IMR-90 (cell line): ENCODE measurements around the gene FARS2. TPM values are rescaled to one million over a fixed set of nuclear protein-coding genes. Genes with fewer than 3 reads are reported as not detected.

Source experiments
- ATAC-seq: fragments of 200-7000 bp; cut with Tn5 transposase; 2 replicates; pipeline ENCODE4 v1.9.1; 2020; ENCODE audit warnings: low read depth, mild to moderate bottlenecking, moderate library complexity
- BruUV-seq: library from RNA; stranded (reverse); fragments of 400-500 nt; replicated peaks from 2 replicates; lab custom pipeline; 2021; lab: Mats Ljungman, UMichigan
- CTCF ChIA-PET: fragments of 300-600 bp; formaldehyde crosslinking; extraction: SDS; loops from one replicate; lab custom pipeline; 2021; ENCODE audit warnings: antibody characterized with exemption; lab: Yijun Ruan, JAX
- POLR2A ChIA-PET: fragments of 300-600 bp; sonication (Branson Sonifier 250); formaldehyde crosslinking; loops from one replicate; lab custom pipeline; 2022; ENCODE audit warnings: antibody characterized with exemption; ENCODE audit not compliant: unreplicated experiment; lab: Charles Lee
- DNase-seq: peaks from one replicate; pipeline ENCODE4 v3.0.0; 2013
- H2AFZ ChIP-seq: replicated peaks from 2 replicates; pipeline ENCODE3; 2013; ENCODE audit warnings: low read length, mild to moderate bottlenecking; ENCODE audit not compliant: poor library complexity
- H2AK5ac ChIP-seq: 2 replicates; pipeline ENCODE4 v1.6.1; 2013; ENCODE audit warnings: low read depth, low read length, inconsistent platforms
- H2AK9ac ChIP-seq: replicated peaks from 2 replicates; pipeline ENCODE3; 2013; ENCODE audit warnings: mild to moderate bottlenecking, low read depth, low read length, moderate library complexity; ENCODE audit not compliant: poor library complexity
- H2BK120ac ChIP-seq: 2 replicates; pipeline ENCODE4 v1.6.1; 2013; ENCODE audit warnings: low read depth, low read length, inconsistent platforms
- H2BK15ac ChIP-seq: 3 replicates; pipeline ENCODE4 v1.6.1; 2013; ENCODE audit warnings: low read depth, low read length, inconsistent platforms
- H2BK20ac ChIP-seq: 2 replicates; pipeline ENCODE4 v1.6.1; 2013; ENCODE audit warnings: low read depth, mild to moderate bottlenecking, inconsistent platforms, low read length, moderate library complexity
- H2BK5ac ChIP-seq: 2 replicates; pipeline ENCODE4 v1.6.1; 2013; ENCODE audit warnings: mild to moderate bottlenecking, low read depth, low read length, inconsistent platforms; ENCODE audit not compliant: poor library complexity, severe bottlenecking
- H3K14ac ChIP-seq: replicated peaks from 2 replicates; pipeline ENCODE4 v1.6.1; 2013; ENCODE audit warnings: low read depth, low read length, inconsistent platforms
- H3K18ac ChIP-seq: 2 replicates; pipeline ENCODE4 v1.6.1; 2013; ENCODE audit warnings: low read depth, low read length, control low read depth
- H3K23ac ChIP-seq: 2 replicates; pipeline ENCODE4 v1.6.1; 2013; ENCODE audit warnings: low read depth, low read length, inconsistent platforms
- H3K27ac ChIP-seq: 2 replicates; pipeline ENCODE4 v1.5.1; 2013; ENCODE audit warnings: mild to moderate bottlenecking, control low read depth, low read length; ENCODE audit not compliant: insufficient read depth
- H3K27me3 ChIP-seq: 2 replicates; pipeline ENCODE4 v1.6.1; 2013; ENCODE audit warnings: low read length; ENCODE audit not compliant: control insufficient read depth, insufficient read depth
- H3K36me3 ChIP-seq: 2 replicates; pipeline ENCODE4 v1.6.1; 2013; ENCODE audit warnings: low read length, mixed read lengths; ENCODE audit not compliant: control insufficient read depth, insufficient read depth
- H3K4ac ChIP-seq: 2 replicates; pipeline ENCODE4 v1.6.1; 2013; ENCODE audit warnings: low read depth, low read length, inconsistent platforms
- H3K4me1 ChIP-seq: 2 replicates; pipeline ENCODE4 v1.6.1; 2013; ENCODE audit warnings: low read length, mixed read lengths; ENCODE audit not compliant: control insufficient read depth, insufficient read depth
- H3K4me2 ChIP-seq: 2 replicates; pipeline ENCODE4 v1.6.1; 2013; ENCODE audit warnings: low read depth, mild to moderate bottlenecking, control low read depth, low read length, moderate library complexity
- H3K4me3 ChIP-seq: 2 replicates; pipeline ENCODE4 v1.5.1; 2013; ENCODE audit warnings: low read depth, mild to moderate bottlenecking, control low read depth, low read length, moderate library complexity; ENCODE audit not compliant: insufficient read depth
- H3K56ac ChIP-seq: 2 replicates; pipeline ENCODE4 v1.6.1; 2013; ENCODE audit warnings: low read length, inconsistent platforms; ENCODE audit not compliant: insufficient read depth; ENCODE audit errors: extremely low read depth
- H3K79me1 ChIP-seq, 2 experiments: 2 replicates each; pipeline ENCODE4 v1.6.1; 2013; ENCODE audit warnings: low read length in 2 of 2, inconsistent platforms in 1 of 2, low read depth in 1 of 2
- H3K9ac ChIP-seq: 2 replicates; pipeline ENCODE4 v1.6.1; 2013; ENCODE audit warnings: low read depth, low read length, control low read depth
- H3K9me1 ChIP-seq: 2 replicates; pipeline ENCODE4 v1.6.1; 2013; ENCODE audit warnings: low read length, inconsistent platforms; ENCODE audit not compliant: insufficient read depth
- H3K9me3 ChIP-seq: 2 replicates; pipeline ENCODE4 v1.6.1; 2013; ENCODE audit warnings: low read length; ENCODE audit not compliant: control insufficient read depth, insufficient read depth
- H4K20me1 ChIP-seq: 2 replicates; pipeline ENCODE4 v1.6.1; 2013; ENCODE audit warnings: low read length, inconsistent platforms; ENCODE audit not compliant: insufficient read depth
- H4K5ac ChIP-seq: 2 replicates; pipeline ENCODE4 v1.6.1; 2013; ENCODE audit warnings: mild to moderate bottlenecking, low read depth, low read length, control low read depth
- H4K8ac ChIP-seq, 2 experiments: 2 replicates each; pipeline ENCODE4 v1.6.1; 2013; ENCODE audit warnings: low read depth in 2 of 2, low read length in 2 of 2, control low read depth in 1 of 2, inconsistent platforms in 1 of 2
- H4K91ac ChIP-seq: 2 replicates; pipeline ENCODE4 v1.6.1; 2013; ENCODE audit warnings: low read depth, low read length, inconsistent platforms; ENCODE audit not compliant: insufficient read depth
- BHLHE40 ChIP-seq: fragments of 150-350 bp; IDR thresholded peaks from 2 replicates; pipeline ENCODE4 v1.6.1; 2016; ENCODE audit warnings: mild to moderate bottlenecking, low read depth, low read length
- CEBPB ChIP-seq: IDR thresholded peaks from 2 replicates; pipeline ENCODE4 v1.6.1; 2012; ENCODE audit warnings: low read depth, low read length, improper control_type of control experiment
- CHD1 ChIP-seq: IDR thresholded peaks from 2 replicates; pipeline ENCODE4 v1.6.1; 2012; ENCODE audit warnings: low read depth, low read length, improper control_type of control experiment
- FOS ChIP-seq: fragments of 150-350 bp; IDR thresholded peaks from 2 replicates; pipeline ENCODE4 v1.6.1; 2016; ENCODE audit warnings: low read depth, low read length
- MAFK ChIP-seq: IDR thresholded peaks from 2 replicates; pipeline ENCODE4 v1.6.1; 2012; ENCODE audit warnings: low read depth, low read length, improper control_type of control experiment
- MAZ ChIP-seq: IDR thresholded peaks from 2 replicates; pipeline ENCODE4 v1.6.1; 2012; ENCODE audit warnings: low read depth, mild to moderate bottlenecking, low read length, improper control_type of control experiment, moderate library complexity, borderline replicate concordance
- NFE2L2 ChIP-seq: fragments of 150-350 bp; IDR thresholded peaks from 2 replicates; pipeline ENCODE4 v1.6.1; 2016; ENCODE audit warnings: low read depth, mild to moderate bottlenecking, low read length
- POLR2A ChIP-seq: IDR thresholded peaks from 2 replicates; pipeline ENCODE4 v1.6.1; 2012; ENCODE audit warnings: mild to moderate bottlenecking, low read depth, low read length
- RAD21 ChIP-seq: IDR thresholded peaks from 2 replicates; pipeline ENCODE4 v1.6.1; 2012; ENCODE audit warnings: low read length, improper control_type of control experiment
- RCOR1 ChIP-seq: IDR thresholded peaks from 2 replicates; pipeline ENCODE4 v1.6.1; 2012; ENCODE audit warnings: mild to moderate bottlenecking, low read length, improper control_type of control experiment; ENCODE audit not compliant: insufficient replicate concordance
- RFX5 ChIP-seq: IDR thresholded peaks from 2 replicates; pipeline ENCODE4 v1.8.0; 2012; ENCODE audit warnings: low read depth, mild to moderate bottlenecking, low read length, moderate library complexity
- SMC3 ChIP-seq: fragments of 150-350 bp; IDR thresholded peaks from 2 replicates; pipeline ENCODE4 v1.6.1; 2016; ENCODE audit warnings: low read depth, mild to moderate bottlenecking, antibody characterized with exemption, low read length, moderate library complexity
- WGBS, 2 experiments: methylation state at CpG; one replicate each; pipeline versions ENCODE4 v1.1.5 to v1.1.7; 2013; ENCODE audit warnings: missing lambda C conversion rate in 2 of 2; ENCODE audit not compliant: insufficient read length in 1 of 2; ENCODE audit errors: extremely low coverage in 2 of 2; 5-methylcytosine and 5-hydroxymethylcytosine counted together
- dilution Hi-C: fragments of 300-500 bp; cut with HindIII; formaldehyde crosslinking; loops from one replicate; pipeline ENCODE4 v1.14.3; 2018; ENCODE audit warnings: low sequenced_read_pairs; ENCODE audit not compliant: unreplicated experiment
- in situ Hi-C: fragments of 300-500 bp; cut with MboI; formaldehyde crosslinking; loops from 3 replicates; pipeline ENCODE4 v1.14.3; 2019; ENCODE audit warnings: low sequenced_read_pairs, inconsistent platforms, mixed read lengths
- intact Hi-C: fragments of 100-400 bp; cut with micrococcal nuclease; formaldehyde crosslinking; loops from 2 replicates; pipeline ENCODE4 v1.10.0; 2022
- polyA plus RNA-seq, 3 experiments: library from polyadenylated mRNA; depleted of rRNA; stranded (reverse); fragments of >200 nt; gene quantifications; 2 replicates each; pipeline ENCODE4 v1.2.3, GENCODE V29; 2012; ENCODE audit warnings: low replicate concordance in 1 of 3
- total RNA-seq: library from RNA; depleted of rRNA; stranded (reverse); fragments of >200 nt; gene quantifications from 2 replicates; pipeline ENCODE4 v1.2.3, GENCODE V29; 2012
- TF ChIP-seq, protein P1 (sequence below): fragments of 150-350 bp; IDR thresholded peaks from 2 replicates; pipeline ENCODE4 v1.6.1; 2017; ENCODE audit warnings: mild to moderate bottlenecking, antibody characterized with exemption, low read length, low read depth
- TF ChIP-seq, protein P2 (sequence below): fragments of 150-350 bp; IDR thresholded peaks from 2 replicates; pipeline ENCODE4 v1.6.1; 2016; ENCODE audit warnings: low read depth, mild to moderate bottlenecking, low read length, moderate library complexity, borderline replicate concordance
- TF ChIP-seq, protein P3 (sequence below): conservative IDR thresholded peaks from 2 replicates; pipeline ENCODE4 v1.5.1; 2012; ENCODE audit warnings: mild to moderate bottlenecking, low read depth, low read length, improper control_type of control experiment

The FARS2 gene
- total and polyA plus RNA-seq, 2 of the 4 experiments (the other 2 are of a cell fraction), result 12.1 to 28.9 TPM

DNA sequence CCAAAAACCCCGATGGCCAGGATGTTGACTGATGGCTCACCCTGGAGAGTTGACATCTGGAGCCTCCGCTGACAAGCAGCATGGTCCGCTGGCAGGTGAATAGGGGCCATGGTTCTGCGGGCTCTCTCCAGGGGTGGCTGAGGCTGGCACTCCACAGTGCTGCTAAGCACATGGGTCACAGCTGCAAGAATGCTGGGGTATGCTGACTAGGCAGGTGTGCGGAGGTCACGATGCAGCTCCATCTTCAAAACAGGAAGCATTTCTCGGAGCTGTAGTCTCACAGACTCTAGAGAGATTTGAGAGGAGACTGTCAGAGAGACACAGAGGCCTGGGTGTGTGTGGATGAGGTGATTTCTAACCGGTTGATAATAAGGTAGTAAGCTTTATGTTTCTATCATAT lies 403.9 kb downstream of the FARS2 start:
- no peak overlapping the region for H4K8ac ChIP-seq
- no peak overlapping the region for H4K5ac ChIP-seq
- H3K27me3 ChIP-seq, result no peaks in the 10 kb centered on the region
- H3K27ac ChIP-seq, result no peak overlapping the region
- H3K9me3 ChIP-seq, result no peaks in the 10 kb centered on the region
- WGBS, 2 experiments, result 100% methylated on average over 2 of the region's 8 CpGs; no CpG with 5 or more reads in 1 of the 2 experiments
- H3K56ac ChIP-seq, result no peak overlapping the region
- no peak overlapping the region for H2BK20ac ChIP-seq
- no peaks in the 10 kb centered on the region for H3K36me3 ChIP-seq
- CTCF ChIA-PET, result interaction anchor here (1.5 kb wide), 1 partner anchor 12 kb away, joined by 3 read pairs; no protein-coding TSS in a partner anchor
- intact Hi-C loops (no loop called here), dilution Hi-C loops (no loop called here), in situ Hi-C loops (no loop called here)
- no peak overlapping the region for H3K4me2 ChIP-seq
- DNase-seq (no peak), ATAC-seq (no peak)
- H2AK5ac ChIP-seq, result no peak overlapping the region
- H2AFZ ChIP-seq, result no peak overlapping the region
- H2AK9ac ChIP-seq, result no peak overlapping the region
- no peak overlapping the region for H3K14ac ChIP-seq
- H3K79me1 ChIP-seq, result no peaks in the 10 kb centered on the region; a peak in 1 of 4 replicates
- H3K9me1 ChIP-seq, result 0 out of 2 replicates have a peak, but pooled peaks cover 2% of the 10 kb centered on the region
- no peak overlapping the region for H3K18ac ChIP-seq
- no peak overlapping the region for H3K4ac ChIP-seq
- no TSS peak for BruUV-seq
- no peaks in the 10 kb centered on the region for H4K20me1 ChIP-seq
- H2BK120ac ChIP-seq, result no peak overlapping the region
- H2BK15ac ChIP-seq, result no peak overlapping the region
- POLR2A ChIA-PET, result no interaction called here
- no peaks in the 10 kb centered on the region for H3K4me1 ChIP-seq
- TF ChIP-seq POLR2A, result no peak
- TF ChIP-seq RCOR1, result no peak
- no peak for TF ChIP-seq FOS
- no peak for TF ChIP-seq RFX5
- TF ChIP-seq, protein P1, sequence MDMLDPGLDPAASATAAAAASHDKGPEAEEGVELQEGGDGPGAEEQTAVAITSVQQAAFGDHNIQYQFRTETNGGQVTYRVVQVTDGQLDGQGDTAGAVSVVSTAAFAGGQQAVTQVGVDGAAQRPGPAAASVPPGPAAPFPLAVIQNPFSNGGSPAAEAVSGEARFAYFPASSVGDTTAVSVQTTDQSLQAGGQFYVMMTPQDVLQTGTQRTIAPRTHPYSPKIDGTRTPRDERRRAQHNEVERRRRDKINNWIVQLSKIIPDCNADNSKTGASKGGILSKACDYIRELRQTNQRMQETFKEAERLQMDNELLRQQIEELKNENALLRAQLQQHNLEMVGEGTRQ, result no peak
- TF ChIP-seq MAFK, result no peak
- no peak for TF ChIP-seq CEBPB
- no peak for TF ChIP-seq CHD1
- TF ChIP-seq RAD21, result no peak
- TF ChIP-seq BHLHE40, result no peak
- TF ChIP-seq, protein P2, sequence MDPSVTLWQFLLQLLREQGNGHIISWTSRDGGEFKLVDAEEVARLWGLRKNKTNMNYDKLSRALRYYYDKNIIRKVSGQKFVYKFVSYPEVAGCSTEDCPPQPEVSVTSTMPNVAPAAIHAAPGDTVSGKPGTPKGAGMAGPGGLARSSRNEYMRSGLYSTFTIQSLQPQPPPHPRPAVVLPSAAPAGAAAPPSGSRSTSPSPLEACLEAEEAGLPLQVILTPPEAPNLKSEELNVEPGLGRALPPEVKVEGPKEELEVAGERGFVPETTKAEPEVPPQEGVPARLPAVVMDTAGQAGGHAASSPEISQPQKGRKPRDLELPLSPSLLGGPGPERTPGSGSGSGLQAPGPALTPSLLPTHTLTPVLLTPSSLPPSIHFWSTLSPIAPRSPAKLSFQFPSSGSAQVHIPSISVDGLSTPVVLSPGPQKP, result no peak
- TF ChIP-seq MAZ, result no peak
- no peak for TF ChIP-seq SMC3
- TF ChIP-seq NFE2L2, result no peak
- TF ChIP-seq, protein P3, sequence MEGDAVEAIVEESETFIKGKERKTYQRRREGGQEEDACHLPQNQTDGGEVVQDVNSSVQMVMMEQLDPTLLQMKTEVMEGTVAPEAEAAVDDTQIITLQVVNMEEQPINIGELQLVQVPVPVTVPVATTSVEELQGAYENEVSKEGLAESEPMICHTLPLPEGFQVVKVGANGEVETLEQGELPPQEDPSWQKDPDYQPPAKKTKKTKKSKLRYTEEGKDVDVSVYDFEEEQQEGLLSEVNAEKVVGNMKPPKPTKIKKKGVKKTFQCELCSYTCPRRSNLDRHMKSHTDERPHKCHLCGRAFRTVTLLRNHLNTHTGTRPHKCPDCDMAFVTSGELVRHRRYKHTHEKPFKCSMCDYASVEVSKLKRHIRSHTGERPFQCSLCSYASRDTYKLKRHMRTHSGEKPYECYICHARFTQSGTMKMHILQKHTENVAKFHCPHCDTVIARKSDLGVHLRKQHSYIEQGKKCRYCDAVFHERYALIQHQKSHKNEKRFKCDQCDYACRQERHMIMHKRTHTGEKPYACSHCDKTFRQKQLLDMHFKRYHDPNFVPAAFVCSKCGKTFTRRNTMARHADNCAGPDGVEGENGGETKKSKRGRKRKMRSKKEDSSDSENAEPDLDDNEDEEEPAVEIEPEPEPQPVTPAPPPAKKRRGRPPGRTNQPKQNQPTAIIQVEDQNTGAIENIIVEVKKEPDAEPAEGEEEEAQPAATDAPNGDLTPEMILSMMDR, result no peak
- no peak overlapping the region for H3K23ac ChIP-seq
- no peak overlapping the region for H3K4me3 ChIP-seq
- H4K91ac ChIP-seq, result no peak overlapping the region
- H3K9ac ChIP-seq, result no peak overlapping the region
- no peak overlapping the region for H2BK5ac ChIP-seq
